ENCODE data around the gene STOX2.

The STOX2 gene, protein sequence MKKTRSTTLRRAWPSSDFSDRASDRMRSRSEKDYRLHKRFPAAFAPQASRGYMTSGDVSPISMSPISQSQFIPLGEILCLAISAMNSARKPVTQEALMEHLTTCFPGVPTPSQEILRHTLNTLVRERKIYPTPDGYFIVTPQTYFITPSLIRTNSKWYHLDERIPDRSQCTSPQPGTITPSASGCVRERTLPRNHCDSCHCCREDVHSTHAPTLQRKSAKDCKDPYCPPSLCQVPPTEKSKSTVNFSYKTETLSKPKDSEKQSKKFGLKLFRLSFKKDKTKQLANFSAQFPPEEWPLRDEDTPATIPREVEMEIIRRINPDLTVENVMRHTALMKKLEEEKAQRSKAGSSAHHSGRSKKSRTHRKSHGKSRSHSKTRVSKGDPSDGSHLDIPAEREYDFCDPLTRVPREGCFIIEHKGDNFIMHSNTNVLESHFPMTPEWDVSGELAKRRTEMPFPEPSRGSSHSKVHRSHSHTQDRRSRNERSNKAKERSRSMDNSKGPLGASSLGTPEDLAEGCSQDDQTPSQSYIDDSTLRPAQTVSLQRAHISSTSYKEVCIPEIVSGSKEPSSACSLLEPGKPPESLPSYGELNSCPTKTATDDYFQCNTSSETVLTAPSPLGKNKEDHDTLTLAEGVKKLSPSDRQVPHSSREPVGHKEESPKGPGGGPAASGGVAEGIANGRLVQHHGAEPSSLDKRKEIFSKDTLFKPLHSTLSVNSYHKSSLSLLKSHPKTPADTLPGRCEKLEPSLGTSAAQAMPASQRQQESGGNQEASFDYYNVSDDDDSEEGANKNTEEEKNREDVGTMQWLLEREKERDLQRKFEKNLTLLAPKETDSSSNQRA (N-terminal part only)

DNA sequence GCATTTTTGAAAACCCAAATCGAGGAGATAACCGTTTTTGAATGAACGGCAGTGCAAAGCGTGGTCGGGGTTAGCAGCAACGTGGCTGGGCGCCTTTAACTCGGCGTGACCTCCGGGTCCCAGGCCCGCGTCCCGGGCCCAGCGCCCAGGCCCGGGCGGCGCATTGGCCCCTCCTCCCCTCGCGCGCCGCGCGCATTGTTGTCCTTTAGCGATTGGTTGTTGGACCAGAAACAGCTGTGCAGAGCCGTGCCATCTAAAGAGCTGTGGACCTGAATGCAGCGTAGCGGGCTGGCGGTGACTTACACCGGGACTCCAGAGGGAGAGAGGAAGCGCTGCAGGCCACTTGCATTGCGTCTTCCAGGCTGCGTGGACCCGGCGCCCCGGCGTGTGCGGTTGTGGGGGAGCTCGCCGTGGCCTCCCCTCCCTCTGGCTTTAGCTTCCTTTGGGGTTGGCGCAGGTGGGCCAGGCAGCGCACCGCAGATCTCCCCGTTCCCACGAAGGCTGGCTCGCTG is at the start of gene STOX2:
TSS of gene STOX2 (plus strand) at position 227 of the 512 bp plus-strand sequence. CDS start 1,484 bp downstream, outside the sequence.
- DNase-seq (ENCODE audit: low read depth): no peak

DNA sequence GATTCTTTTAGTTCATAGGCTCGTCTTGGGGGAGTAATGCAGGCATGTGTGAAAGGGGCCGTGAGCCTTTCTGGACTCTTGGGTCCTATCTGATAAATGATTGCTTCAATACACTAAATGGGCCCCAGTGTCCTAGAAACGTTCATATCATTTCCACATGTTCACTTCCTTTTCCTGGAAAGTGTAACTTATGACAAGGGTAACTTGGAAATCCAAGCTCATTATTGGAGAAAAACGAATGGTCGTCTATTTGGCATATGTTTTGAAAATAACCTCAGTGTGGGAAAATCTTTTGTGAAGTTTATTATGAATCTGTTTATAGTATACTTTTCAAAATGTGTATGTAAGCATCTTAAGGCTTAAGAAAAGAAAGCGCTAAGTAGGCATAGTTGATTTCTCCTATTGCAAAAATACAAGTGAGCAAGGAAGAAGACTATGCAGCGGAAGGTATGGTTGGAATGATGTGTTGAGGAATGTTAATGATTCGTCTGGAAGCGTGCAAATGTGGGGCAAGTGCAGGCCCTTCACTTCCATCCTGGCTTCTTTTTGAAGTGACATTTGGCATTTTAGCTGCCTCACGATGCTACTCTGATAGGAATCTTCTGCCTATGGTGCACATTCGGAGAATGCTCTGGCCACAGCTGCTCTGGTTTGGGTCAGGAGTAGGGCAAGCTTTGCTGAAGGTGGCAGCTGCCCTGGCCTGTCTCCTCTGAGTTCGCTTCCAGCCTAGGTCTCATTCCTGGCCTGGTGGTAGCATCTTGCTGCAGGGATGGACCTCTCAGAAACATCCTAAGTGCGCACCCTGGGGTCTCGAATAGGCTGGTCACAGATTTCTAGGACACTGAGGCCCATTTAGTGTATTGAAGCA is 49.5 kb upstream of the STOX2 start:
- DNase-seq (ENCODE audit: low read depth): no peak

DNA sequence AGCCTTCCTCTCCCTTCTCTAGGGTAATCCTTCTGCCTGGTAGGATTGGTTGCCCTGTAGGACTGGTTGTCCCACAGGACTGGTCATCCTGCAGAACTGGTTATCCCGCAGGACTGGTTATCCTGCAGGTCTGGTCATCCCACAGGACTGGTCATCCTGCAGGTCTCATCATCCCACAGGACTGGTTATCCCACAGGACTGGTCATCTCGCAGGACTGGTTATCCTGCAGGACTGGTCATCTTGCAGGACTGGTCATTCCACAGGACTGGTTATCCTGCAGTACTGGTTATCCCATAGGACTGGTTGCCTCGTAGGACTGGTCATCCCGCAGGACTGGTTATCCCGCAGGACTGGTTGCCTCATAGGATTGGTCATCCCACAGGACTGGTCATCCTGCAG is 48.1 kb upstream of the STOX2 start:
- no peak for DNase-seq (ENCODE audit: low read depth)

DNA sequence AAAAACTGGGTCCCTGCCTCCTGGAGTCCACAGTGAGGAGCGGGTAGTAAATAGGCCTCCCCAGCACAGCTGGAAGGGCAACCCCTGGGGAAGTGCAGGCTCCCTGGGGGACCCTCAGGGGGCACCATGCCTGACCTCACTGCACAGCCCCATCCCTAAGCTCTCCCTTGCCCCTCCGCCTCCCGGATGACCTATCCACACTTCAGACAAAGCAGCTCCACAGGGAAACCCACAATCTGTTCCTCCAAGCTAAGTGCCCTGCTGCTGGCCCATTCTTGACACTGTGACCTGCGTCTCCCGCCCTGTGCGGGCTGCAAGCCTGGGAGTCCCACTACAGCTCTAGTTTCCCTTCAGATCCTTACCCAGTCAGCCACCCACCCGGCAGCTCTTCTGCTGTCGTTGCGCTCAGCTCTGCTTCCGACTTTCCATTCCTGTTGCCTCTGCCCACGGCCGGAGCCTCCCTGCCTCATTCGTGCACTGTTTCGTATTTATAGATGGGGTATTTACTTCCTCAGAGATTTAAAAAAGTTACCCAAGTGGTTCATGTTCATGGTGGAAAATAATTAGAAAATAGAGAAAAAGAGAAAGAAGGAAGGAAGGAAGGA is 47.0 kb upstream of the STOX2 start:
- no peak for DNase-seq (ENCODE audit: low read depth)

DNA sequence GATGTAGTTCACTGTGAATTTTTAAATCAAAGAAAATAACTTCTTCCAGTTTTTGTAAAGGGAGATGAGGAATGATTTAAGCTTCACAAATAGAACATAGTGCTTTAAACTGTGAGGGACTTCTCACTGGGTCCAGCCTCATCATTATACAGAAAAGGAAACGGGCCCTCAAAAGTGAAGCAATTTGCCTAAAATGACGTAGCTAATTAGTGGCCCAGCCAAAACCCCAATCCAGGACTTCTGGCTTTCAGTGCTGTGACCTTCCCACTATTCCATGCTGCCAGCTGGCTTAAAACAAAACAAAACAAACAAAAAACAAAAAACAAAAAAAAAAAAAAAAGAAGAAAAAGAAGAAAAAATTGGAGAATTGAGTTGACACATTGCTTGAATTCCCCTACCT is 45.0 kb upstream of the STOX2 start:
- DNase-seq (ENCODE audit: low read depth): no peak

DNA sequence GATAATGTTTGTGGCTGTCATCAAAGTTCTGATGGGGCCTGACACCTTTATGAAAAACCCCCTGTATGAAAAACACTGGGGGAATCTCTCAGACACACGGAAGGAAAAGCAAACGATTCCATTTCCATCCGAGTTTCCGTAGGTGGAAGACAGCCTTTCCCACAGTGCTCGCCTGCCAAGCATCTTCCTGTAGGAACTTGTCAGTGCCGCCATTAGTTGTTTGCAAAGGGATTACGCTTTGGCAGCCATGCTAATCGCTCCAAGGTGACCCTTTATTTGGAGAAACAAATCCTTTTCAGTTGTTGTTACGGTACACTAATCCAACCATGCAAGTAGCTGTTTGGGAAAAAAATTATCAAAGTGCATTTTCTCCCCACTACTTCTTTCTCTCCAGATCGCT is 44.4 kb upstream of the STOX2 start:
- no peak for DNase-seq (ENCODE audit: low read depth)

DNA sequence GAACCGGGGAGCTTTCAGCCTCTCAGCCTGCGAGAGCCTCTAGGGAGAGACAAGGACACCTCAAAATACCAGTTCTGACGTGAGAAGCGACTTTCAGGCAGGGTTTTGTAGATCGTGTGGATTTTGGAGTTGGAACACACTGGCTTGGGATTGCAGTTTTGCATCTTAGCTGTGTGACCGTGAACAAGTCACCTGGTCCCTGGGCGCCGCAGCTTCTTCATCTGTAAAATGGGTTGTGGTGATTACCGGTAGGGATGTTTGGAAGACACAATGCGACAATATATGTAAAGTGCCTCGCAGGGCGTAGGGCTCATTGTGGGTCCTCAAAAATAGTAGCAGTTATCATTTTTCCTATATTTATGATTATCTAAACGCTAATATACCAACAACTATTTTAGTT is 43.7 kb upstream of the STOX2 start:
- no peak for DNase-seq (ENCODE audit: low read depth)

DNA sequence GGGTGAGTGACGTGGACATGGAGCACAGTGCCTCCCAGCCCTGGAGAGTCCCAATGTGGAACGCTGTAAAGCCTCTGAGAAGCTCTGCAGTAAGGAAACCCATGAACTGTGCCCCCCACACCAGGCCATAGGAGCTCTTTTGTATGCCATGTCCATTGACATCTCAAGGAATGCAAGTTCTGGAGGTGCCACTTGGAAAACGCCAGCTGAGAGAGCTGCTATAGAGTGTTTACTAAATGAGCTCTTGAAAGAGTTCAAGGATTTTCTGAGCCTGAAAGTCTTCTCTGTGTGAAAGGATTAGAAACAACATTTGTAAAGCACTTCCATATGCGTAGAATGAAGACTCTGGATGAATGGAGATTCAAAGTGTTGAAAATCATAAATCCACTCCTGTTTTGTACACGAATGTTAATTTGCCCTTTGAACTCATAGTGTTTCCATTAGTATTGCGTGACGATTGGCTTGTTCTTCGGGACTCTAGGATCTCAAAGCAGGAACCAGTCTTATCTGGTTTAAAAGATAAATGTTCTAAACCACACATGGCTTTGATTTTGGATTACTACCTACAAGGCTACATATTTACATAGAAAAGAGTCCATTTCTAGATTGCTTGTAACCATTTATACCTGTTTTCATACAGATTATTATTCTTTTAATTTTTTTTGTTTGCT is 41.8 kb upstream of the STOX2 start:
- DNase-seq (ENCODE audit: low read depth): no peak

DNA sequence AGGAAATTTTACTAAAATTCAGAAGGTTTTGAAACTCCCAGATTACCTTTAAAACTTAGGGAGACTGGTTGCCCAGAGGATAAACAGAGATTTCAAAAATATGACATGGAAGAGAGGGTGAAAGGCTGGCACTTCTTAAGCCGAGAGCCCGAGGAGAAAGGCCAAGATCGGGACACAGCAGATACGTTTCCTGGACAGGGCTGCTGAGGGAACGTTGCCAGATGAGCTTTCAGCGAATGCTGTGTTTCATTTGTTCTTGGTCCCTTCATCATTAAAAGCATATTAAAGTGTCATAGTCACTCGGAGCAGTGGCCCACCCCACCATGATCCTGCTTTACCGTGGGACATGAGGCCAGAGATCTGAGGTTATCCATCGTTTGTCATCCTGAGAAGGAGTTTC is 37.9 kb upstream of the STOX2 start:
- DNase-seq (ENCODE audit: low read depth): no peak

DNA sequence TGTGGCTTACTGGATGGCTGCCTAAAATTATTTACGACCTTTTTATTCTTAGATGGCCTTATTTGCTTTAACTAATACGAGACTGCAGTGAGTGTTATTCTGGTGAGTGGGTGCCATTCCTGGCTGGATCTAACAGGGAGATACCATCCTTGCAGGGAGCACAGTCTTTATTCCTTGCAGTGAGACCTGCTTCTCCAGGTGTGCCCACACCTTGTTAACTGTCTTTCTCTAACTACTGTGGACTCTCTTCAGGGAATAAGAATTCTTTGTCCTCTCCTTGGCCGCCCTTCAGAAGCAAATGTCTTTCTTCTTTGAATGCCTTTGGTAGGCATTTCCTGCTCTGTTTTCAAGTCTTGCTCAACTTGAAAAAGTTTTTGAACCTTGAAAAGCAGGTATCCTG is 34.1 kb upstream of the STOX2 start:
- no peak for DNase-seq (ENCODE audit: low read depth)

DNA sequence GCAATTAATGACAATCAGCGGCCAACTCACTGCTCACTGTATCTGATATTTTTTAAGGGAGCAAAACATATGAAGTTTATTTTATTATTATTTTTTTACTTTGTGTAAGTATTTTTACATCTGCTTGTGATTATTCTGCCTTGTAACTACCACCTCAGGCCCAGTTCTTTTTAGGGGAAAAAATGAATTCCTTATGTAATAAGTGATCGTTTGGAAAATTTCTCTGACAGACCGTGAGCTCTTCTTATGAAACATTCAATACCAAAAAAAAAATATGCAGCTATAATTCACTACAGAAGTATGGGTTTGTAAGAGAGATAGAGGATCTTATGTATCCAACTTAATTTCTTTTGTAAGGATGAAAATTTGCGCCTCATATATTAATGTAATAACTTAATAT is 33.5 kb upstream of the STOX2 start:
- DNase-seq (ENCODE audit: low read depth): no peak

DNA sequence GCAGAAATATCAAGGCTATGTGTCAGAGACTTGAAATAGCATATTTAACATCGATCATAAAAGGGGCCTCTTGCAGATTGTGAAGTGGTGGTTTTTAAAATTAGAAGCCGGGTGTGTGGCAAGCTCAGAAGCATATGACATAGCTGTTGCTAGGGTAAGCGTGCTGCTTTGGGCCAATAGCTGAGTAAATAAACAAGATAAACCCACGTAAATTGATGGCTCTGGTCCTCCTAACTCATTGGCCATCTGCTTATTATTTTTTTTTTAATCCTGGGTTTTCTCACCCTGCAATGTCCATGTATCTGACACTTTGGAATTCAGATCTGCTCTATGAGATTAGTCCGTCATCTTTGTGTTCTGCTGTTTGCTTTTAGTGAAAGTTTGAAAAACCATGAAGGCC is 32.6 kb upstream of the STOX2 start:
- no peak for DNase-seq (ENCODE audit: low read depth)

DNA sequence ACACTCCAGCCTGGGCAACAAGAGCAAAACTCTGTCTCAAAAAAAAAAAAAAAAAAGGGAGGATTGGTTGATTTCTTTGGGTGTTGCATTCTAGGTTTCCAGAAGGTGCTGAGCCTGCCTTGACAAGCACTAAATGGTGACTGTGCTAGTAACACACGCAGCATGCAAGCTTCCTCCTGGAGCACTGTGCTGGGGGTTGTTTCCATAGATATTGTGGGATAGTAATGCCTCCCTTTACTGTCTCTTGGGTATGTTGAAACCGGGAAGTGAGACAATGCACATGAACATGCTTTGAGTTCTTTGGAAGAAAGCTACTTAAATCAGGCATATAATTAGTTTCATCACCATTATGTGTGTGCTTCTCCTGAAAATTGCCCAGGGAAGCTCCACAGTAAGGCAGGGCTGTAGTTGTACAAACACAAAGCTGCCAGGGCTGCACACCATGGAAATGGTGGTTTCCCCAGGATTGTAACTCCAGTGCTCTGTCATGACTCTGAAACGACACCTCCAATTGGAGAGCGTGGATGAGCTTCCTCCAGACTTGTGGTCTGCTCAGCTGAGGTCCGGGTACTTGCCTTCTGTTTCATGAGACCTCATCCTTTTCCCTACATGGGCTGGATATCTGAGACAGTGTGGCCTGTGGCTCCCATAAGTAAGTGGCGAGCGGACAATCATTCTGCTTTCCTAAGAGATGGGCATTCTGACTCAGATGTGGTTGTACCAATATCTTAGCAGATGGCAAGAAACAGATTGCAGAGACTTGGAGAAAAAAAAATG is 31.5 kb upstream of the STOX2 start:
- DNase-seq (ENCODE audit: low read depth): no peak

DNA sequence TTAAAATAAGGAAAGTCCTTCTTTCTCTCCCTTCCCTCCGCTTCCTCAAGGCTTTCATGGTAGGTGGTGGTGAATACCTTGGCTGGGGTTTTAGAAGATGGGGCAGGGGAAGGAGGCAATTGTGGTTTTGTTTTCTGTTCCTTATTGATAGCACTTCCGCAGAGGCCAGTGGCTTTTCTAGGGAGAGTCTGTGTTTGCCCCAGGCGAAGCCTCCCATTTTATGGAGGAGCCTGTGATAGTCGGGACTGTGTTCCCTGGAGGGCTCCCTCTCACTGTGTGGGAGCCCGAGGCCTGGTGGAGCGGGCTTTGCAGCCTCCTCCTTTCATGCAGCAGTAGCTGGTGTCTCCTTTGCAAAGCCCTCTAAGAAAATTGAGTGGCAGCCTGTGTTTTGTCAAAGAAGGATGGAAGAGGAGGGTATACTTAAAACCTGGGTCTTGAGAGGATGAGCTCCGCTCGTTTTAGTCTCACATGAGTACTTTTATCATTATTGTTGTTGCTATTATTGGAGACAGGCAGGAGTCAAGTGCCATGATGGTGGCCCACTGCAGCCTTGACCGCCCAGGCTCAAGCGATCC is 29.8 kb upstream of the STOX2 start:
- no peak for DNase-seq (ENCODE audit: low read depth)

DNA sequence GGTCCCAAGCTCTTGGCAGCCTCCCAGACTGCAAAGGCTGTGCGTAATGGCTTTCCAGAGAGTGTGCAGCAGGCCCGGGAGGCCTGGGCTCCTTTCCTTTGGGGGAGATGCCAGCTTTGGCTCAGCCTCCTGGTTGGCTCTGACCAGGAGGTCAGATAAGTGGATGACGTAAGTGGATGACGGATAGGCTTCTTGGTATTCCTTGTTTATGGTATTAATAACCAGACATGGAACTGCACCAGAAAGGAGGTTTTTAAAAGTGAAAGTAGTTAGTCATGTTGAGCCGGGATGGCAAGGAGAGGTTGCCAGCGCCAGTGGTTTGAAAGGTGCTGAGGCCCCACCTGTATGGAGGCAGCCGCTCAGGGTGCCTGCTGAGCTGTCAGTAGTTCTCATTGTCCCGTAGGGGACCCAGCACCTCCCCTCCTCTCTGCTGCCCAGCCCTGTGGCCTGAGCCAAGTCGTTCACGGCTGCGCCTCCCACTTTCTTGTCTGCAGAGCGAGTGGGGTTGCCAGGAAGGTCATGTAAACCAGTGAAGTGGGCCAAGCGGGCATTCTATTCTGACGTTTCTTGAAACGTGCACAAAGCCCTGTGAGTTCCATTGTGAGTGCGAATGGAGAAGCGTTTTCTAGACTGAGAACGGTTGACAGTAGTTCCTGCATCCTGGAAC is 28.7 kb upstream of the STOX2 start:
- no peak for DNase-seq (ENCODE audit: low read depth)

DNA sequence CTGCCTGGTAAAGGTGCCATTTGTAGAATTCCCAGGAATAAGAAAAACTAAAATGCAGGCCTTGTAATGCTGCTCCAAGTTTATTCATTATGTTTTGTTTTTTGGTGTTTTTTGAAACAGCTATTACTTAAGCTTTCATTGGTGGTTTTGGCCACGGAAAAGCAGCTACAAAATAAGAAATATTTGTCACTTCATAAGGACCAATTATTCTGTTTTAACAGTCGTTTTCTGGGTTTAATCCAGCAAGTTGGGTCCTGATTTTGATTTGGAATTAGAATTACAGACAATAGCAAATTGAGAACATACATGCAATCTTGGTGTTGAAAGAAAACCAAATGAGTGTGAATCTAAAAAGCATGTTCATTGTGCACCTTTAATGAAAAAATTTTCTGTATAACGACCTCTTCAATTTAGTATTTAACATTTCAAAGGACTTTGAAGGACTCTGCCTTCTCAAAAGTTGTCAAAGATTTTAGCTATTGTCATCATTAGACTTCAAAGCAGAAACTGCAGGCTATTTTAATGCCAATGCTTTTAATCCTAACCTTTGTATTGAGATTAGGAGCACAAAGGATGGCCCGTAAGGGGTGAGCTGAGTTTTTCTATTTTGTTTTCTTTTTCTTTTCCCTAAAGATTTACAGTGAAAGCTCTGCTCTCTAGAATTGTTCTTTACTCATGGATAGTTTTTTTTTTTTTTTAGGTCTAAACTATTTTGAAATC is 26.7 kb upstream of the STOX2 start:
- DNase-seq (ENCODE audit: low read depth): no peak

DNA sequence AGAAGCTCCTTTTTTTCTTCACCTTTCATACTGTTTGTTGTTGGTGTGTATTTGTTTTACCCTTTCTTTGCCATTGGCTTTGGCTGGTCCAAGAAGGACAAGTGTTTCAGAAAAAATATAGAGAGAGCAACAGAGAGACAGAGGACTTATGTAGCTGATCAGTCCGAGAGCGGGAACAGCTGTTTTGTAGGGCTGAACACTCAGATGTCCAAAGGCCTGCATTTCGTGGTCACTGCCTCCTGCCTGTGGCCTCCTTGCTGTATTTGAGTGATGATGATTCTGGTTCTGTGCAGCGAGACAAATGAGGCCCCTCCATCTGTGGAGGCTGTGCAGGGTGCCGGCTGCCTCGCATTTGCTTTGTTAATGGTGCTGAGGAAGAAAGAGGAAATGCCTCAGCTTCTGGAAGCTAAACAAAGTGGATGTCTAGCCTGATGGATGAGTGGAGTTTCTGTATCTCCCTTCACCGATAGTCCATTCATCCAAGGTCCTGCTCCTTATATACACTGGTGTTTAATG is 19.8 kb upstream of the STOX2 start:
- DNase-seq (ENCODE audit: low read depth): no peak

DNA sequence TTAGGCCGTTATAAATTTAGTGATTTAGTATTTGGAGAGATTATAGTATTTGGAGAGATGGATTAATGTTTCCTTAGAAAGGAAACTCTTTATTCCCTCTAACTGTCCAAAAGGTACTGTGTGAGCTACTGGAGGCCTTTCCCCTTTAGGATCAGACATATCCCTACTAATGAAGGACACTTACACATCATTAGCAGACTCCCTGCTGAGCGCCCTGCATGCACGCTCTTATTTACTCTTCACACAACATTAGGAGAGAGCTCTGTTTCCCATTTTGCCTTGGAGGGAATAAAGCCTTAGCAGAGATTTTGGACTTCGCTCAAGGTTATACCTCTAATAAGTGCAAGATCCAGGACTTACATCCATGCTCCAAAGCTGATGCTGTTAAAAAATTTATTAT is 17.8 kb upstream of the STOX2 start:
- no peak for DNase-seq (ENCODE audit: low read depth)

DNA sequence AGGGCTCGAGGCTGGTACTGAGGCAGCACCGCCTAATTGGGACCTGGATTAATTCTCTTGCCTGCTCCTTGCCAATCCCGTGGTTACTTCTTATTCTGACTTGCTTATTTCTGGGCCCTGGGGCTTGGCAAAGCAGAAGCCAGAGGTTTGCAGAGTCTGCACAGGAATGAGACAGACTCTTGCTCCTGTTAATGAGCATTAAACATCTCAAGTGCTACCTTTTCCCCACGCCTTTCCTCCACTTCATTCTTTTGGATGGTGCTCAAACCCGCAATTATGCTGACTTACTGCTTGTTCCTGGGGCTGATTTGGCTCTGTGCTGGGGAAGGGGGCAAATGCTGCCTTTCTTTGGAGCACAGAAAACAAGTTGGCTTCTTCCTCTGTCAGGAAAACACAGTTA is 16.5 kb upstream of the STOX2 start:
- DNase-seq (ENCODE audit: low read depth): no peak
